ENCODE results near the gene ADRA2C.

GRCh38 chr4:3765271-3766035, 732 bp upstream of the ADRA2C start:
- TF ChIP-seq ZNF274 (IDR thresholded peaks at IDR 0.05; ENCODE audit: low read depth, low read length) (no peak), YY1 (IDR thresholded peaks at IDR 0.05; ENCODE audit: insufficient read depth, insufficient read length) (no peak)
